Ascending aorta (tissue), 2 donors: ENCODE results near the gene SLC19A1. TPM values are rescaled to one million over a fixed set of nuclear protein-coding genes. Genes with fewer than 3 reads are reported as not detected.

Experiments used
- DNase-seq, 2 donors: peaks; one replicate each; pipeline ENCODE4 v3.0.0-alpha.2; 2019; ENCODE audit warnings: low spot score in 2 of 2
- H3K27ac ChIP-seq, 2 donors: fragments of 200-600 bp; sonication (generic); one replicate each; pipeline ENCODE4 v1.5.1; 2016 to 2017; ENCODE audit warnings: mild to moderate bottlenecking in 1 of 2
- H3K27me3 ChIP-seq: fragments of 200-600 bp; sonication (generic); one replicate; pipeline ENCODE4 v1.5.1; 2017
- H3K36me3 ChIP-seq, 2 donors: fragments of 200-600 bp; sonication (generic); one replicate each; pipeline ENCODE4 v1.5.1; 2016
- H3K4me1 ChIP-seq, 2 donors: fragments of 200-600 bp; sonication (generic); one replicate each; pipeline ENCODE4 v1.5.1; 2016 to 2017; ENCODE audit warnings: mild to moderate bottlenecking in 1 of 2
- H3K4me3 ChIP-seq, 2 donors: fragments of 200-600 bp; sonication (generic); one replicate each; pipeline ENCODE4 v1.5.1; 2016 to 2017; ENCODE audit warnings: mild to moderate bottlenecking in 1 of 2
- H3K9me3 ChIP-seq, 2 donors: fragments of 200-600 bp; sonication (generic); one replicate each; pipeline ENCODE4 v1.5.1; 2016
- intact Hi-C: fragments of 100-400 bp; cut with DNase I; formaldehyde crosslinking; loops from one replicate; pipeline ENCODE4 v1.15.1; 2023
- total RNA-seq: library from RNA; depleted of rRNA; stranded (reverse); fragments of >200 nt; gene quantifications from one replicate; pipeline ENCODE4 v1.1.0, GENCODE V29; 2016
- TF ChIP-seq, protein P1 (sequence below), 3 experiments: fragments of 200-600 bp in 2 of 3; fragments of 450-650 bp in 1 of 3; sonication (generic) in 2 of 3; IDR thresholded peaks; one replicate each; pipeline ENCODE4 v1.5.1; 2016 to 2019; ENCODE audit warnings: antibody characterized with exemption in 3 of 3, mild to moderate bottlenecking in 1 of 3, moderate library complexity in 1 of 3

Gene SLC19A1
- total RNA-seq, 1 donor from 2014 or later, result 8.4 TPM

DNA sequence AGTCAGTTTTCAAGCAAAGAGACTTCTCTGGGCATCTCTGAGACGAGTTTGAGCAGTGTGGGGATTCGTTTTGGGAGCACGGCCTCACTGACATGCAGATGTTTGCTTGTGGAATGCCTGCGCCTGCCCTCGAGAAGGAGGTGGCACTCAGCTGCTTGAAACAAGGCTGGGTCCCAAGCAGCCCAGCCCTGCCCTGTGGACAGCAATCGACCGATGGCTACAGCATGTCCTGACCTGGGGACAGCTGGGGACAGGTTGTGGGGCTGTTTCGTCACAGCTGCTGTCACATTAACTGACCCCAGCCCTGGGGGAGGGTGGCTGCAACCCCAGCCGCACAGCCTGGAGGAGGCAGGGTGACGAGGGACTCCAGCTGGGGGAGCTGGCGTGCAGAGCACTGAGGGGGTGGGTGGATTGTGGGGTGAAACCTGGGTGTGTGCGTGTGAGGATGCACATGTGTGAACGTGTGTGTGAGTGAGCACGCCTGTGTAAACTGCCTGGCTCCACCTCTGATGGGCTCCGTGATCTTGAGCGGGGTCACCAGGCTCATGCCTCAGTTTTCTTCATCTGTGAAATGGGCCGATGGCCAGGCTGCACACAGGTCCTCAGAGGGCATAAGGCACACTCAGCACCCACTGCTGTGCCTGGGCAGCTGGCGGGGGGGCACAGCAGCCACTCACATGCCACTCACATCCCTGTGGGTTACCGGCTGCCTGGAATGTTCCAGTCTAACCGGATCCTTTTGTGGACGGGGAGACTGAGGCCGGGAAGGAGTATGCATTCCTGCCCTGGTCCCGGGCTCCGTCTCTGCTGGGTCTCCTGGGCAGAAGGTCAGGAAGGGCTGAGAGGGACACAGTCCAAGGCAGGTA, 87.9 kb downstream of the SLC19A1 start:
- no peaks in the 10 kb centered on the region for H3K9me3 ChIP-seq
- peak overlapping the region; percentile 38 to 53 for H3K4me3 ChIP-seq
- intact Hi-C loops, result no loop called here
- no peaks in the 10 kb centered on the region for H3K36me3 ChIP-seq
- TF ChIP-seq, protein P1, sequence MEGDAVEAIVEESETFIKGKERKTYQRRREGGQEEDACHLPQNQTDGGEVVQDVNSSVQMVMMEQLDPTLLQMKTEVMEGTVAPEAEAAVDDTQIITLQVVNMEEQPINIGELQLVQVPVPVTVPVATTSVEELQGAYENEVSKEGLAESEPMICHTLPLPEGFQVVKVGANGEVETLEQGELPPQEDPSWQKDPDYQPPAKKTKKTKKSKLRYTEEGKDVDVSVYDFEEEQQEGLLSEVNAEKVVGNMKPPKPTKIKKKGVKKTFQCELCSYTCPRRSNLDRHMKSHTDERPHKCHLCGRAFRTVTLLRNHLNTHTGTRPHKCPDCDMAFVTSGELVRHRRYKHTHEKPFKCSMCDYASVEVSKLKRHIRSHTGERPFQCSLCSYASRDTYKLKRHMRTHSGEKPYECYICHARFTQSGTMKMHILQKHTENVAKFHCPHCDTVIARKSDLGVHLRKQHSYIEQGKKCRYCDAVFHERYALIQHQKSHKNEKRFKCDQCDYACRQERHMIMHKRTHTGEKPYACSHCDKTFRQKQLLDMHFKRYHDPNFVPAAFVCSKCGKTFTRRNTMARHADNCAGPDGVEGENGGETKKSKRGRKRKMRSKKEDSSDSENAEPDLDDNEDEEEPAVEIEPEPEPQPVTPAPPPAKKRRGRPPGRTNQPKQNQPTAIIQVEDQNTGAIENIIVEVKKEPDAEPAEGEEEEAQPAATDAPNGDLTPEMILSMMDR (IDR thresholded peaks at IDR 0.05), result no peak
- H3K27me3 ChIP-seq, result no peaks in the 10 kb centered on the region
- no peak for DNase-seq
- peak overlapping the region; percentile 11 to 35 for H3K27ac ChIP-seq
- H3K4me1 ChIP-seq, result peaks cover 5 to 48% of the 10 kb centered on the region in 2 donors

DNA sequence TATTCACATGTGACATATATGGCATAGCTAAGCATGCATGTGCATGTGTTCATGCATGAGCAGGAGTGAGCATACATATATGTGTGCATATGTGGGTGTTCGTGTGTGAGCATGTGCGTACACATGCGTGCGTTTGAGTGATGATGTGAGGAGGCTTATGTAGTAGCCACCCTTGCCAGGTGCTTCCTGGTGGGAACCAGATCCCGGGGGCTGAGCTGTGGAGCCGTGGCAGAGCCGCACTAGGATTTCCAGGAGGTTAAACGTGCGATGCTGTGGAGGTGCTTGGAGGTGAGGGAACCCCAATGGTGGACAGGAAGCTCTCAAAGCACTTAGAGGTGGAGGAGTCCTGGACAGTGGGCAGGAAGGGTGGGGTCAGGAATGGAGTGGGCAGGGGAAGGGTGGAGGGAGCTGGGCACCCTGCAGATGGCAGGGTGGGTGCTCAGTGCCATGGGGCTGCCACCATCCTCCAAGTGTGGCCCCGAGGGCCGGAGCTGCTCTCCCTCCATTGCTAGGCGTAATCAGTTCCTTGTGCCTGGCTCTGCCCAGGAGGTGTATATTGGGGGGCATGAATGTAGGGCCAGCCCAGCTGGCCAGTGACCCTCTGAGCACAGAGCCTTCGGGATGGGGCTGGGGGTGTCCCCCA, 88.8 kb downstream of the SLC19A1 start:
- H3K4me1 ChIP-seq, result peaks cover 5 to 43% of the 10 kb centered on the region in 2 donors

DNA sequence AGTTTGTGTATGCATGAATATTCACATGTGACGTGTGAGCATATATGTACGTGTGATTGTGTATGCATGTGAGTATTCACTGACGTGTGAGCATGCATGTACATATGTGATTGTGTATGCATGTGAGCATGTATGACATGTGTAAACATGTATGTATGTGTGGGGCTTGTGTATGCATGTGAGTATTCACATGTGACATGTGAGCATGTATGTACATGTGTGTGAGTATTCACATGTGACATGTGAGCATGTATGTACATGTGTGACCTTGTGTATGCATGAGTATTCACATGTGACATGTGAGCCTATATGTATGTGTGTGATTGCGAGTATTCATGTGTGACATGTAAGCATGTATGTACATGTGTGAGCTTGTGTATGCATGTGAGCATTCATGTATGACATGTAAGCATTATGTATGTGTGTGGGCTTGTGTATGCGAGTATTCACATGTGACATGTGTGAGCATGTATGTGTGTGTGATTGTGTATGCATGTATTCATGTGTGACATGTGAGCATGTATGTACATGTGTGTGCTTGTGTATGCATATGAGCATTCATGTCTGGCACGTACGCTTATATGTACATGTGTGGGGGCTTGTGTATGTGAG, 89.4 kb downstream of the SLC19A1 start:
- no peak for DNase-seq
- intact Hi-C loops, result no loop called here
- H3K4me1 ChIP-seq, result peaks cover 5 to 37% of the 10 kb centered on the region in 2 donors
- TF ChIP-seq, protein P1 (IDR thresholded peaks at IDR 0.05), result no peak
- H3K27me3 ChIP-seq, result no peaks in the 10 kb centered on the region
- H3K4me3 ChIP-seq, result no peak overlapping the region
- no peaks in the 10 kb centered on the region for H3K9me3 ChIP-seq
- no peaks in the 10 kb centered on the region for H3K36me3 ChIP-seq
- H3K27ac ChIP-seq, result no peak overlapping the region

More for the DNA sequence above, 88.8 kb downstream of the SLC19A1 start:
- intact Hi-C loops, result no loop called here
- peak overlapping the region in 1 of 2 donors; percentile 11 for H3K27ac ChIP-seq
- TF ChIP-seq, protein P1 (IDR thresholded peaks at IDR 0.05), result no peak
- no peaks in the 10 kb centered on the region for H3K27me3 ChIP-seq
- no peak for DNase-seq
- no peaks in the 10 kb centered on the region for H3K9me3 ChIP-seq
- no peak overlapping the region for H3K4me3 ChIP-seq
- no peaks in the 10 kb centered on the region for H3K36me3 ChIP-seq

DNA sequence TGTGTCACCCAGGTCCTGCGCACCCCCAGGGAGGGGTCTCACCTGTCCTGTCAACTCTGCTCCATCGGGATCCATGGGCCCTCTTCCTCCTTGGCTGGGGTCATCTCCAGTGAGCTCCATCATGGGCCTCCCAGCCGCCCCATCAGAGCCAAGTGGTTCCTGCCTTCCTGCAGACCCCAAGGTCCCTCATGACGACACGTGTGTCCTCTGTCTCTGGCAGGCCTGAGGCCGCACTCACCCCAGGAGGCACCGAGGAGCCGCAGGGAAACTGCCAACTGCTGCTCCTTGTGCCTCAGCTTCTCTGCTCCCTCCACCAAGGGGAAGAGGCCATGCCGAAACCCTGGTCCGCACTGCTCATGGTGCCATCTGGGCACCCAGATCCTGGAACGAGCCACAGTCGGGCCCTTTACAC, 90.5 kb downstream of the SLC19A1 start:
- Histone ChIP-seq H3K27me3 (no peaks in the 10 kb centered on the region), H3K4me3 (no peak overlapping the region), H3K4me1 (peaks cover 3 to 28% of the 10 kb centered on the region in 2 donors), H3K36me3 (no peaks in the 10 kb centered on the region), H3K9me3 (peaks cover 0 to 3% of the 10 kb centered on the region in 2 donors), H3K27ac (no peak overlapping the region)
- no peak for DNase-seq
- intact Hi-C loops, result no loop called here
- TF ChIP-seq, protein P1 (IDR thresholded peaks at IDR 0.05), result no peak

DNA sequence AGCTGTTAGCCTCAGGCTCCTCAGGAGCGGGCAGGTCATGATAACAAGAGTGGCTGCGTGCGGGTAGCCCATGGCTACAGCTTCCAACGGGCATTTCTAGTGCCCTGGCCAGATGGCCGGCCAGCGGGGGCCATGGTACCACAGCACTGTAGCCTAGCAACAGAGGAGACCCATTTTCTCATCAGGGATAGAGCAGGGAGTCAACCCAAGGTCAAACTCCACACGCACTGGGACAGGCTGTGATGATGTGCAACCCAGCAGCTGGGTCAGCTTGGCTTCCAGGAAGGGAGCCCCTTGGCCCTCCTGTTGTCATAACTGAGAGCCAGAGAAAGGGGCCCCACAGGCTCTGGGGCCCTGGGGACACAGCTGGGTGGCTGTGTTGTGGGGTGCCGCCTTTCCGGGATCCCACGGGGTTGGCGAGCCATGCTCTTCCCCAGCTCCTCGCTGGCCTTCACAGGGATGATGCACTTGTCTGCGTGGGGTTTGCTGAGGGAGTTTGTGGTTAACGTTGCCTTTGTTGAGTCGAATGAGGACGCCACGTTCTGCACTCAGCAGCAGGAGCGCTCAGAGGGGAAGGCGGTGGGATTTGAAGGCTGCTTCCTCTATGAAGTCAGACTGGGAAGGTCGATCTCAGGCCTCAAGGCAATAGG, 91.0 kb downstream of the SLC19A1 start:
- Histone ChIP-seq H3K27me3 (no peaks in the 10 kb centered on the region), H3K9me3 (peaks cover 0 to 9% of the 10 kb centered on the region in 2 donors), H3K36me3 (no peaks in the 10 kb centered on the region), H3K27ac (no peak overlapping the region), H3K4me1 (peaks cover 3 to 22% of the 10 kb centered on the region in 2 donors), H3K4me3 (no peak overlapping the region)
- intact Hi-C loops, result no loop called here
- TF ChIP-seq, protein P1 (IDR thresholded peaks at IDR 0.05), result no peak
- DNase-seq, result no peak
